WTC11 (cell line): Measurements from ENCODE around the gene PIRT. TPM values are rescaled to one million over a fixed set of nuclear protein-coding genes. Genes with fewer than 3 reads are reported as not detected.

Experiments used
- ATAC-seq: fragments of 200-7000 bp; cut with Tn5 transposase; 2 replicates; pipeline ENCODE4 v1.10.0; 2021; ENCODE audit warnings: mild to moderate bottlenecking, moderate library complexity
- CTCF ChIA-PET: fragments of 300-600 bp; sonication (Branson Sonifier 250); formaldehyde crosslinking; loops from one replicate; lab custom pipeline; 2021; ENCODE audit warnings: antibody characterized with exemption; lab: Charles Lee
- POLR2A ChIA-PET: fragments of 350-600 bp; sonication (Branson Sonifier 250); formaldehyde crosslinking; loops from one replicate; lab custom pipeline; 2021; ENCODE audit warnings: antibody characterized with exemption; lab: Charles Lee
- DNase-seq: peaks from one replicate; pipeline ENCODE4 v3.0.0; 2021; ENCODE audit warnings: low spot score
- H3K27ac Mint-ChIP-seq: 2 replicates; pipeline ENCODE4 v1.8.0; 2021; ENCODE audit warnings: mixed read lengths
- H3K27me3 Mint-ChIP-seq: 2 replicates; pipeline ENCODE4 v1.8.0; 2021; ENCODE audit warnings: low read depth, mild to moderate bottlenecking, moderate library complexity, mixed read lengths
- H3K36me3 Mint-ChIP-seq: 2 replicates; pipeline ENCODE4 v1.8.0; 2021; ENCODE audit warnings: mixed read lengths
- H3K4me1 Mint-ChIP-seq: 2 replicates; pipeline ENCODE4 v1.8.0; 2022; ENCODE audit warnings: mixed read lengths
- H3K4me3 Mint-ChIP-seq: 2 replicates; pipeline ENCODE4 v1.8.0; 2021; ENCODE audit warnings: mild to moderate bottlenecking, moderate library complexity, mixed read lengths
- H3K9me3 Mint-ChIP-seq: 2 replicates; pipeline ENCODE4 v1.8.0; 2021; ENCODE audit warnings: mixed read lengths
- ARID4B ChIP-seq: sonication (generic); formaldehyde crosslinking; IDR thresholded peaks from 2 replicates; pipeline ENCODE4 v1.8.0; 2023; ENCODE audit warnings: missing genetic modification reagents, mild to moderate bottlenecking, borderline replicate concordance
- ATF6 ChIP-seq: sonication (generic); formaldehyde crosslinking; IDR thresholded peaks from 2 replicates; pipeline ENCODE4 v1.8.1; 2023; ENCODE audit warnings: mild to moderate bottlenecking, missing genetic modification reagents
- E2F1 ChIP-seq: sonication (generic); formaldehyde crosslinking; IDR thresholded peaks from 2 replicates; pipeline ENCODE4 v1.8.0; 2022; ENCODE audit warnings: mild to moderate bottlenecking, missing genetic modification reagents
- EMX1 ChIP-seq: fragments of 250-450 bp; sonication (Bioruptor Pico); IDR thresholded peaks from 2 replicates; pipeline ENCODE4 v1.8.0; 2021; ENCODE audit warnings: mild to moderate bottlenecking
- GABPB1 ChIP-seq: sonication (generic); formaldehyde crosslinking; IDR thresholded peaks from 2 replicates; pipeline ENCODE4 v1.8.1; 2023; ENCODE audit warnings: mild to moderate bottlenecking, missing genetic modification reagents
- IRF1 ChIP-seq: sonication (generic); formaldehyde crosslinking; IDR thresholded peaks from 2 replicates; pipeline ENCODE4 v1.8.0; 2023; ENCODE audit warnings: missing genetic modification reagents
- KAT7 ChIP-seq: sonication (generic); formaldehyde crosslinking; IDR thresholded peaks from 2 replicates; pipeline ENCODE4 v1.8.1; 2023; ENCODE audit warnings: missing genetic modification reagents, mild to moderate bottlenecking, borderline replicate concordance
- MYBL2 ChIP-seq: sonication (generic); formaldehyde crosslinking; IDR thresholded peaks from 2 replicates; pipeline ENCODE4 v1.8.1; 2023; ENCODE audit warnings: mild to moderate bottlenecking, moderate library complexity, missing genetic modification reagents
- NFE2L1 ChIP-seq: sonication (generic); formaldehyde crosslinking; IDR thresholded peaks from 2 replicates; pipeline ENCODE4 v1.8.1; 2023; ENCODE audit warnings: missing genetic modification reagents
- SMAD4 ChIP-seq: sonication (generic); formaldehyde crosslinking; IDR thresholded peaks from 2 replicates; pipeline ENCODE4 v1.8.0; 2022; ENCODE audit warnings: mild to moderate bottlenecking, missing genetic modification reagents
- USF1 ChIP-seq: sonication (generic); formaldehyde crosslinking; IDR thresholded peaks from 2 replicates; pipeline ENCODE4 v1.8.0; 2022; ENCODE audit warnings: mild to moderate bottlenecking, missing genetic modification reagents
- ZBTB43 ChIP-seq: sonication (generic); formaldehyde crosslinking; IDR thresholded peaks from 2 replicates; pipeline ENCODE4 v1.8.1; 2023; ENCODE audit warnings: mild to moderate bottlenecking, missing genetic modification reagents
- ZMAT4 ChIP-seq: fragments of 250-450 bp; sonication (Bioruptor Pico); IDR thresholded peaks from 2 replicates; pipeline ENCODE4 v1.9.0; 2021; ENCODE audit warnings: mild to moderate bottlenecking
- ZNF219 ChIP-seq: sonication (generic); formaldehyde crosslinking; IDR thresholded peaks from 2 replicates; pipeline ENCODE4 v1.8.0; 2023; ENCODE audit warnings: missing genetic modification reagents, mild to moderate bottlenecking, borderline replicate concordance
- ZNF281 ChIP-seq: sonication (generic); formaldehyde crosslinking; IDR thresholded peaks from 2 replicates; pipeline ENCODE4 v1.8.0; 2023; ENCODE audit warnings: mild to moderate bottlenecking, missing genetic modification reagents
- ZNF317 ChIP-seq: sonication (generic); formaldehyde crosslinking; IDR thresholded peaks from 2 replicates; pipeline ENCODE4 v1.8.1; 2023; ENCODE audit warnings: low read depth, mild to moderate bottlenecking, moderate library complexity, missing genetic modification reagents, borderline replicate concordance
- ZNF396 ChIP-seq: fragments of 250-450 bp; sonication (Bioruptor Pico); IDR thresholded peaks from 2 replicates; pipeline ENCODE4 v1.8.0; 2021; ENCODE audit warnings: mild to moderate bottlenecking, moderate library complexity, borderline replicate concordance
- ZNF416 ChIP-seq: fragments of 250-450 bp; sonication (Bioruptor Pico); IDR thresholded peaks from 2 replicates; pipeline ENCODE4 v1.9.0; 2021; ENCODE audit warnings: mild to moderate bottlenecking, inconsistent platforms
- total RNA-seq: library from RNA; stranded (reverse); gene quantifications from 3 replicates; pipeline ENCODE4 v1.2.3, GENCODE V29; 2021

The PIRT gene
- total RNA-seq, 1 experiment from 2014 or later, result not detected

GRCh38 chr17:10805911-10806310, 32.0 kb downstream of the PIRT start:
- CTCF ChIA-PET, result no interaction called here
- H3K36me3 Mint-ChIP-seq, result no peaks in the 10 kb centered on the region
- DNase-seq, result no peak
- H3K27me3 Mint-ChIP-seq, result no peaks in the 10 kb centered on the region
- no peak for ATAC-seq
- H3K27ac Mint-ChIP-seq, result no peak overlapping the region
- peaks cover 21% of the 10 kb centered on the region for H3K4me1 Mint-ChIP-seq
- POLR2A ChIA-PET, result no interaction called here
- no peak overlapping the region for H3K4me3 Mint-ChIP-seq
- TF ChIP-seq E2F1 (CRISPR knock-in tag), result no peak
- no peak for TF ChIP-seq SMAD4
- TF ChIP-seq GABPB1 (CRISPR knock-in tag), result no peak
- peak; percentile 69 for TF ChIP-seq ZNF317 (CRISPR knock-in tag)
- H3K9me3 Mint-ChIP-seq, result no peaks in the 10 kb centered on the region

GRCh38 chr17:10804546-10804945, 33.3 kb downstream of the PIRT start:
- no peak for DNase-seq
- ChIA-PET POLR2A (no interaction called here), CTCF (no interaction called here)
- H3K4me3 Mint-ChIP-seq, result no peak overlapping the region
- H3K9me3 Mint-ChIP-seq, result no peaks in the 10 kb centered on the region
- H3K4me1 Mint-ChIP-seq, result peaks cover 21% of the 10 kb centered on the region
- no peaks in the 10 kb centered on the region for H3K36me3 Mint-ChIP-seq
- H3K27me3 Mint-ChIP-seq, result no peaks in the 10 kb centered on the region
- ATAC-seq, result no peak
- H3K27ac Mint-ChIP-seq, result no peak overlapping the region
- TF ChIP-seq IRF1 (CRISPR knock-in tag), result no peak
- no peak for TF ChIP-seq ZNF219 (CRISPR knock-in tag)
- TF ChIP-seq USF1 (CRISPR knock-in tag), result no peak
- TF ChIP-seq EMX1 (CRISPR knock-in tag), result no peak
- TF ChIP-seq KAT7 (CRISPR knock-in tag), result no peak
- TF ChIP-seq ARID4B (CRISPR knock-in tag), result no peak
- no peak for TF ChIP-seq MYBL2 (CRISPR knock-in tag)

GRCh38 chr17:10803830-10804475, 33.9 kb downstream of the PIRT start, which contains the start of gene TMEM238L:
TMEM238L (minus strand) TSS chr17:10804099; CDS start chr17:10803963, 136 bp downstream.
- no peaks in the 10 kb centered on the region for H3K9me3 Mint-ChIP-seq
- H3K27ac Mint-ChIP-seq, result no peak within 1 kb of the TSS
- ChIA-PET CTCF (no interaction called here), POLR2A (no interaction called here)
- no peak within 1 kb of the TSS for H3K4me3 Mint-ChIP-seq
- no peaks in the 10 kb centered on the region for H3K36me3 Mint-ChIP-seq
- H3K27me3 Mint-ChIP-seq, result no peaks in the 10 kb centered on the region
- ATAC-seq (no peak), DNase-seq (no peak)
- H3K4me1 Mint-ChIP-seq, result peaks cover 21% of the 10 kb centered on the region
- TF ChIP-seq ATF6 (CRISPR knock-in tag) (no peak), ZNF396 (CRISPR knock-in tag) (no peak), ZNF416 (CRISPR knock-in tag) (no peak), ZNF219 (CRISPR knock-in tag) (no peak), ZMAT4 (CRISPR knock-in tag) (no peak), EMX1 (CRISPR knock-in tag) (no peak), ZBTB43 (CRISPR knock-in tag) (no peak), NFE2L1 (CRISPR knock-in tag) (no peak), ZNF281 (CRISPR knock-in tag) (no peak), MYBL2 (CRISPR knock-in tag) (no peak)
